ENCODE results near the gene AAMDC. TPM values are rescaled to one million over a fixed set of nuclear protein-coding genes. Genes with fewer than 3 reads are reported as not detected.

Gene AAMDC
- polyA plus RNA-seq (2012; ENCODE audit: missing spikeins) = 17.0 TPM

DNA sequence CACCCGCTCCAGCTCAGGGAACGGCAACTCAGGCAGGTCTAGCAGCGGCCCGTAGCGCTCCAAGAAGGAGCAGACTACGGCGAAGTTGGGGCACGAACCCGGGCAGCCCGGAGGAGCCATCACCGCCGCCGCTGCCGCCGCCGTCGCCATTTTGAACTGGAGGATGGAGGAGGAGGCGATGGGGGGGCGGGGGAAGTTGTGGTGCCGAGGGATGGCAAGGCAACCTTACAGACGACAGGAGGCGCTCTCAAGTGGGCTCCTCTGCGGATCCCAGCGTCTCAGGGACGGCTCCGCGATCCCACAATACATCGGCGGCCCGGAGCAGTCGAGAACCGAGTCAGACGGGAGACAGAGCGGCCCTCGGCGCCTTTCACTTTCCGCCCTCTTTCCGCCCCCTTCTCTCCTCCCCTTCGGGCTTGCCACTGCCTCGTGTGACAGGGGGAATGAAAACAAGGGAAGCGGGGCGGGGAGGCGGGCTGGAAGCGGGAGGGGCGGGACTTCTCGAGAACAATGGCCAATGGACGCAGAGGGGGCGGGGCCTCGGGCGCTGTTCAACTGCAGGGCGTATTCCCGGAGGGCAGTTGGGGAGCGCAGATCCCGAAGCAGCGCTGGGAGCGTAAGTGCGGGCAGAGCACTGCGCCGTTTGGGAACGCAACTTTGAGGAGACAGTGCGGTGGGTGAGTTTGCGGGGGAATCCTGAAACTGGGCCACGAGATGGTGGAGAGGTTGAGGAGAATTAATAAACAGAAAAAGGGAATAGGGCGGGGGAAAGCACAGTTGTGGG is at the start of gene AAMDC, which contains the start of gene RSF1:
AAMDC (plus strand) TSS at position 580 of the 784 bp plus-strand sequence. CDS start 21,353 bp downstream, outside the sequence.
RSF1 (minus strand) TSS at position 158 of the 784 bp plus-strand sequence; CDS start at position 150, 8 bp downstream.
- peak; percentile 49; the same call in 1 of the 2 replicates for TF ChIP-seq POLR2A (IDR thresholded peaks at IDR 0.05; ENCODE audit: low read depth, low read length)
- peak; percentile 44; the same call in 1 of the 2 replicates for TF ChIP-seq POLR2AphosphoS5 (IDR thresholded peaks at IDR 0.05; ENCODE audit: low read depth, low read length)
- TF ChIP-seq TAF1 (IDR thresholded peaks at IDR 0.05; ENCODE audit: borderline replicate concordance, low read depth, low read length) = peak; percentile 90
- FAIRE-seq = peak; percentile 94
- peak; percentile 89 for DNase-seq (ENCODE audit: insufficient read length)

DNA sequence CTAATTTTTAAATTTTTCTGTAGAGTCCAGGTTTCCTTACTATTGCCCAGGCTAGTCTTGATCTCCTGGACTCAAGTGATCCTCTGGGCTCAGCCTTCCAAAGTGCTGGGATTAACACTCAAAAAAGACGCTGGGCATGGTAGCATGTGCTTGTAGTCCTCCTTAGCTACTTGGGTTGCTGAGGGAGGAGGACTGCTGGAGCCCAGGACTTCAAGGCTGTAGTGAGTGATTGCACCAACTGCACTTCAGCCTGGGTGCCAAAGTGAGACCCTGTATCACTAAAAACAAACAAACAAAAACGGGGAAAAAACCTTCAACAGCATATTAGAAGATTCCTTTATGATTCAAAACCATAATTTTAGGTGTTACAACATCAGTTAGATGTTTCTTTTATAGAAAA is 45.0 kb upstream of the AAMDC start:
- no peak for DNase-seq (ENCODE audit: insufficient read length)
- no peak for TF ChIP-seq TAF1 (IDR thresholded peaks at IDR 0.05; ENCODE audit: borderline replicate concordance, low read depth, low read length)
- FAIRE-seq = no peak

DNA sequence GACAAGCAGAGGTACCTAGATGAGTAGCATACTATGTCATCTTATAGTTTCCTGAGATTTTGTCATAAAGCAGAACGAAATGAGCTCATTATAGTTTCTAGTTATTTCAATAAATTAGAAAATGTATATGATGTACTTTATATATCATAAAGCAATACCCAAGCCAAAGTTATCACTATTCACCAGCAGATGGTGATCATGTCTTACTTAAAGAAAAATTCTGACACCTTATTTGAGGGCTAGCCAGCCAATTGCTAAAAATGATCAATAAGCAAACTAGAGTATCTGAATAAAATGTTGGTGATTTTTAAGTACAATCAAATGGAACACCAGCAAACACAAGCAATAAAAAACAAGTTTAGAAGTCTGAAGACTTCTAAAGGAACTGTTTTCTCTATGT is 44.5 kb upstream of the AAMDC start:
- no peak for DNase-seq (ENCODE audit: insufficient read length)
- no peak for FAIRE-seq

GRCh38 chr11:77778118-77778517 is 42.8 kb upstream of the AAMDC start:
- DNase-seq (ENCODE audit: insufficient read length) (no peak), FAIRE-seq (no peak)
- TF ChIP-seq POLR2A (IDR thresholded peaks at IDR 0.05; ENCODE audit: low read depth, low read length) = no peak
- TF ChIP-seq TAF1 (IDR thresholded peaks at IDR 0.05; ENCODE audit: borderline replicate concordance, low read depth, low read length) = no peak
- TF ChIP-seq POLR2AphosphoS5 (IDR thresholded peaks at IDR 0.05; ENCODE audit: low read depth, low read length) = no peak

More for the DNA sequence above, 44.5 kb upstream of the AAMDC start:
- TF ChIP-seq POLR2AphosphoS5 (IDR thresholded peaks at IDR 0.05; ENCODE audit: low read depth, low read length) (no peak), TAF1 (IDR thresholded peaks at IDR 0.05; ENCODE audit: borderline replicate concordance, low read depth, low read length) (no peak), POLR2A (IDR thresholded peaks at IDR 0.05; ENCODE audit: low read depth, low read length) (no peak)

DNA sequence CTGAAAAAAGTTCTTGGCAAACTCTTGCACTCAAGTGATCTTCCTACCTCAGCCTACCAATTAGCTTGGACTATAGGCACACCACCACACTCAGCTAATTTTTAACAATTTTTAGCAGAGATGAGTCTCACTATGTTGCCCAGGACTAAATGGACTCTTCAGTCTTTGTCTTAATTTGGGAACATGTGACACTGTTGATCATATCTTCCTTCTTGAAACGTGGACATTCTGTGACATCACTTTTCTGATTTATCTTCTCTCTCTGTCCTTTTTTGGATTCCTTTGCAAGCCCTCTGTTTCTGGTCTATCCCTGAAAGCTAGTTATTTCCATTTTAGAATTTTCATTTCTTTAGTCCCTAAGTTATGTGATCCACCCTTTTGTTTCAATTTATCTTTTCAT is 42.4 kb upstream of the AAMDC start:
- DNase-seq (ENCODE audit: insufficient read length) (no peak), FAIRE-seq (peak; percentile 50)
- TF ChIP-seq POLR2AphosphoS5 (IDR thresholded peaks at IDR 0.05; ENCODE audit: low read depth, low read length) = no peak
- TF ChIP-seq POLR2A (IDR thresholded peaks at IDR 0.05; ENCODE audit: low read depth, low read length) = no peak
- no peak for TF ChIP-seq TAF1 (IDR thresholded peaks at IDR 0.05; ENCODE audit: borderline replicate concordance, low read depth, low read length)

DNA sequence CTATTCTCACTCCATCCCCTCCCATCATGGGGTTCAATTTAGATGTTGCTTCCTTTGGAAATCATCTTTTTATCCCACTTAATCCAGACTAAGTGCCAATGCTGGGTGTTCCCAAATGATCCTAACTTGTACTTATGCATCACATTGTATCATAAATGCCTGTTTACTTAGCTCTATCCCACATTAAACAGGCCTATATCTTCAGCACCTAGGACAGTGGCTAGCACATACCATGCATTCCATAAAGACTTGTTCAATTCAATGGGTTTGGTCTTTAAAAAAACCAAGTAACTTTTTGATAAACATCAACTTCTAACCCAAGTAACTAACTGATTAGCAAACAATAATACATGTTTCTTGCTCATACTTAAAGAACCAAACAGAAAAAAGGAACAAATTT is 41.0 kb upstream of the AAMDC start:
- FAIRE-seq = peak; percentile 80
- DNase-seq (ENCODE audit: insufficient read length) = no peak
- TF ChIP-seq POLR2A (IDR thresholded peaks at IDR 0.05; ENCODE audit: low read depth, low read length) (no peak), POLR2AphosphoS5 (IDR thresholded peaks at IDR 0.05; ENCODE audit: low read depth, low read length) (no peak), TAF1 (IDR thresholded peaks at IDR 0.05; ENCODE audit: borderline replicate concordance, low read depth, low read length) (no peak)

DNA sequence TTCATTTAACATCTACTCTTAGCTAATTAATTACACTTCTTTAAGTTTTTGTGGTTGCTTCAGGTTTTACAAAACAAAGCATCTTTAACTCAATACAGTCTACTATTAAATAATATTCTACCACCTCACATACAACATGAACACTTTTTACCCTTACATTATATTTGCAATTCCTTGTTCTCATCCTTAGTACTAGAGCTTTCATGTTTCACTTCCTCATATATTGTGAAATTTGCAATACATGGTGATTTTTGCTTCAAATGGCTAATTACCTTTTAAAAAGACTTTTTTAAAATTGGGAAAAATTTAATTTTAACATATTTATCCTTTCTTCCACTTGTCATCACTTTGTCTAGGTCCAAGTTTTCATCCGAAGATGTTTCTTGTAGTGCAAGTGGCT is 37.9 kb upstream of the AAMDC start:
- TF ChIP-seq TAF1 (IDR thresholded peaks at IDR 0.05; ENCODE audit: borderline replicate concordance, low read depth, low read length) = no peak
- TF ChIP-seq POLR2AphosphoS5 (IDR thresholded peaks at IDR 0.05; ENCODE audit: low read depth, low read length) = no peak
- no peak for TF ChIP-seq POLR2A (IDR thresholded peaks at IDR 0.05; ENCODE audit: low read depth, low read length)
- FAIRE-seq = no peak

GRCh38 chr11:77784572-77784971 is 36.4 kb upstream of the AAMDC start:
- no peak for TF ChIP-seq POLR2AphosphoS5 (IDR thresholded peaks at IDR 0.05; ENCODE audit: low read depth, low read length)
- TF ChIP-seq TAF1 (IDR thresholded peaks at IDR 0.05; ENCODE audit: borderline replicate concordance, low read depth, low read length) = no peak
- TF ChIP-seq POLR2A (IDR thresholded peaks at IDR 0.05; ENCODE audit: low read depth, low read length) = no peak
- peak; percentile 36 for FAIRE-seq
- no peak for DNase-seq (ENCODE audit: insufficient read length)

More for the DNA sequence above, 37.9 kb upstream of the AAMDC start:
- DNase-seq (ENCODE audit: insufficient read length) = no peak

DNA sequence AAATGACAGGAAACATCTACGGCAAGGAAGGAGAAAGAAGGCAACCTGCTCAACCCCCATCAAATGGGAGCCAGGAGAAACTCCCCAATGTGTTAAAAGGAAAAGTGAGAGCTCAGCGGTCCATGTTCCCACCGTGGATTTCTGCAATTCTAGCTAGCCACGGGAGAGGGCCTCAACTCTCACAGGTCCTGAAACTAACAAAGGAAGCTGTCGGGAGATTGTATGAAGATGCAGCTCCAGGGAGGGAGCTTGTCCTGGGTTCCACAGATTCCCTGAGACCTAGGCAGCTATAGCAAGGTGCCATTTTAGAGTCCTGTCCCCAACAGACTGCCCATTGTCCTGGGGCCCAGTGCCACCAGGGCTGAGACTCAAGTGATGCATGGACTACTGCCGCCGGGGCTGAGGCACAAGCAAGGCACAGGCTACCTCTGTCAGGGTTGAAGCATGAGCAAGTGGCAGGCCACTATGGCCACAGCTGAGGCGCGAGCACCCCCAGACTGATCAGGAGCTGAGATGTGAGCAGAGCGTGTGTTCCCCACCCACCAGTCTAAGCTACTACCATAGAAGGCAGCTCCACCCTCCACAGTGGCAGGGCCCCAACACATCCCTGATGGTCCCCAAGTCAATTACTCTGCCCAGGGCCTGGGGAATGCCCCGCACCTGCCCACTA is 31.7 kb upstream of the AAMDC start:
- DNase-seq (ENCODE audit: insufficient read length) (no peak), FAIRE-seq (no peak)
- TF ChIP-seq POLR2A (IDR thresholded peaks at IDR 0.05; ENCODE audit: low read depth, low read length) (no peak), POLR2AphosphoS5 (IDR thresholded peaks at IDR 0.05; ENCODE audit: low read depth, low read length) (no peak), TAF1 (IDR thresholded peaks at IDR 0.05; ENCODE audit: borderline replicate concordance, low read depth, low read length) (no peak)

DNA sequence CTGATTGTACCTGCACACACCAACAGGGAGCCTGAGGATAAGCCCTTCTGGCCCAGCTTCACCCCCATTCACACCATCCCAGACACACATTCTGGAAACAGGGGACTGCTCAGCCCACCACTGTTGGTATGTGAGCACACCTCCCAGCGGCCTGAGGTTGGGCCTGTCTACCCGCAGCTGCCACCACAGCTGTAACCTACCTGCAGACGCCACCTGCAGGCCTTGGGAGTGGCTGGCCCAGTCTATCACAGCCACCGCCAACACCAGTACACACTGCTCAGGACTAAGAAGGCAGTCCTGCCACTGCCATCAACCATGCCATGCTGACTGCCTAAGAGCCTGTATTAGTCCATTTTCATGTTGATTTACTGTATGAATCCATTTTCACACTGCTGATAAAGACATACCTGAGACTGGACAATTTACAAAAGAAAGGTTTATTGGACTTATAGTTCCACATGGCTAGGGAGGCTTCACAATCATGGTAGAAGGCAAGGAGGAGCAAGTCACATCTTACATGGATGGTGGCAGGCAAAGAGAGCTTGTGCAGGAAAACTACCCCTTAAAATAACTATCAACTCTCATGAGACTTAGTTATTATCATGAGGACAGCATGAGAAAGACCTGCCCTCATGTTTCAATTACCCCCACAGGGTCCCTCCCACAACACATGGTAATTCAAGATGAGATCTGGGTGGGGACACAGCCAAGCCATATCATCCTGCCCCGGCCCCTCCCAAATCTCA is 31.0 kb upstream of the AAMDC start:
- no peak for FAIRE-seq
- TF ChIP-seq POLR2A (IDR thresholded peaks at IDR 0.05; ENCODE audit: low read depth, low read length) (no peak), POLR2AphosphoS5 (IDR thresholded peaks at IDR 0.05; ENCODE audit: low read depth, low read length) (no peak), TAF1 (IDR thresholded peaks at IDR 0.05; ENCODE audit: borderline replicate concordance, low read depth, low read length) (no peak)
- DNase-seq (ENCODE audit: insufficient read length) = no peak

- FAIRE-seq = no peak
- TF ChIP-seq TAF1 (IDR thresholded peaks at IDR 0.05; ENCODE audit: borderline replicate concordance, low read depth, low read length) = no peak
- TF ChIP-seq POLR2A (IDR thresholded peaks at IDR 0.05; ENCODE audit: low read depth, low read length) = no peak
- TF ChIP-seq POLR2AphosphoS5 (IDR thresholded peaks at IDR 0.05; ENCODE audit: low read depth, low read length) = no peak
These were observed 29.6 kb upstream of the AAMDC start for GRCh38 chr11:77791301-77791700.

More at GRCh38 chr11:77791301-77791700, 29.6 kb upstream of the AAMDC start:
- no peak for DNase-seq (ENCODE audit: insufficient read length)

Data from GM12892 (cell line).